GM19468 (cell line): ENCODE data around the gene RSPH6A.
"Not testable (repeated sequence)": the region's sequence is repeated elsewhere in the genome, so short reads cannot be mapped to it uniquely, and the experiment has no call there.

Source experiments
- ATAC-seq: cut with Tn5 transposase; IDR thresholded peaks from one replicate; pipeline ENCODE4 v1.9.1; 2021; ENCODE audit warnings: mild to moderate bottlenecking, moderate library complexity, moderate number of reproducible peaks; ENCODE audit not compliant: unreplicated experiment; ENCODE audit errors: extremely low read depth

RSPH6A gene

DNA sequence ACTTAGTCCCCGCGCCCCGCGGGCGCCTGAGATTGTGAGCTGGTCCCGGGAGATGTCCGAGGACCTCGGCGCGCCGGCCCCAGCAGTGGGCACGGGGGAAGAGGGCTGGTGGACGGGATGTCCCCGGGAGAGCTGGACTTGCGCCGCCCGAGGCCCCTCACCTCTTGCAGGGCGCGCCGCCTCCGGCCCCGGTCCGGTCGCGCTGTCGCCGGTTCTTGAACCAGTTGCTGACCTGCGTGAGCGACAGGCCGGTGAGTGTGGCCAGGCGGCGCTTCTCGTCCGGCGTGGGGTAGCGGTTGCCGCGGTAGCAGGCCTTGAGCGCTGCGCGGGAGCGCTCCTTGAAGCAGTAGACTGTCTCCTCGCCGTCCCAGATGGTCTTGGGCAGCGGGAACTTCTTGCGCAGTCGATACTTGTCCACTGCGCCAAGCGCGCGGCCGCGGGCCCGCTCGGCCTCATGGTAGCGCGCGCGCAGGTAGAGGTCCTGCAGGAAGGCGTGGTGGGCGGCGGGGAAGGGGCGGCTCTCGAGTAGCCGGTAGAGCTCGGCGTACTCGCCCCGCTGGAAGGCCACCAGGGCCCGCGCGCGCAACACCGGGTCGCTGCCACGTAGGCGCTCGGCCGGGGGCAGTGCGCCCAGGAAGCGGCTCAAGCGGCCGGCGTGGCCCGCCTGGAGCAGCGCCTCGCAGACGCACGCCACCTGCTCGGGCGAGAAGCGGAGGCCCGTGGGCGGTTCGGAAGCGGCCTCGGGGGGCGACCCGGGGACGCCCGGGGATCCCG is 47.0 kb downstream of the RSPH6A start:
- no peak for ATAC-seq

DNA sequence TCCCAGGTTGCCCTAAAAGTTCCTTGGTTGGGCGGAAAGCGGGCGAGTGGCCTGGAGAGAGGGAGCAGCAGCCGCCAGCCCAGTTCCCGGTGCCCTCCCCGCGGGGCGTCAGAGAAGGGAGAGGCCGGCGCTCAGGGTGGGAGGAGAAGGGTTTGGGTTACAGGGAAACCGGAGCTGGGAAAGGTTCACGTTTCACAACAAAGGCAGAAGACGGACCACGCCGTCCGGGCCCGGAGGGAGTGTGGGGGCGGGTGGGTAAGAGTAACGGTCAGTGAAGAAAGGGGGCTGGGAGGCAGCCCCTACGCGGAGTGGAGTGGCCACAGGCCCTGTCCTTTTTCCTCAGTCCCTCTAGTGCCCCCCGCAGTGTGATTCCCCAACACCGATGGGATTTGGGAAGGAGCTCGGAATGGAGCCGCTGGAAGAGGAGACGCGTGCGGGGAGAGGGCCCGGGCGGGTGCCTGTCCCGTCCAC is 47.7 kb downstream of the RSPH6A start:
- ATAC-seq: no peak

DNA sequence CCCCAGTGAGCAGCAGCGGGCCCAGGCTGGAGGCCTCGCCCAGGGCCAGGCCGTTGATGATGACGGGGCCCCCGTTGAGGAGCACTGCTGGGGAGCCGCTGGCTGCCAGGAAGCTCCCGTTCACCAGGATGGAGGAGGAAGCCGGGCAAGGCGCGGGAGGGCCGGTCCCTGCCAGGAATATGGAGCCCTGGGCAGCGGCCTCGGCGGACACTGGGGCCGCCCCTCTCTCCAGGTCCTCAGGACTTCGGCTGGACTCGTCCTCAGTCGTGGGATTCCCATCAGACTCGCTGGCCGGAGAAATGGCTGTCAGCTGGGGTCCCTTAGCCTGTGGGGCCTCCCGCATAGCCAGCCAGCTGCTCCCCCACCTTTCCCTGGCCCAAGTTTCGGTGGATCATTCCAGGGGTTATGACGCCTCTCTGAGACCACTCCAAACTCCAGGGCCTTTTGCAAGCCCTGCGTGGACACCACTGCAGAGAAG is 48.2 kb downstream of the RSPH6A start:
- ATAC-seq: no peak

GRCh38 chr19:45766296-45766868 is 48.7 kb downstream of the RSPH6A start:
- ATAC-seq: no peak

DNA sequence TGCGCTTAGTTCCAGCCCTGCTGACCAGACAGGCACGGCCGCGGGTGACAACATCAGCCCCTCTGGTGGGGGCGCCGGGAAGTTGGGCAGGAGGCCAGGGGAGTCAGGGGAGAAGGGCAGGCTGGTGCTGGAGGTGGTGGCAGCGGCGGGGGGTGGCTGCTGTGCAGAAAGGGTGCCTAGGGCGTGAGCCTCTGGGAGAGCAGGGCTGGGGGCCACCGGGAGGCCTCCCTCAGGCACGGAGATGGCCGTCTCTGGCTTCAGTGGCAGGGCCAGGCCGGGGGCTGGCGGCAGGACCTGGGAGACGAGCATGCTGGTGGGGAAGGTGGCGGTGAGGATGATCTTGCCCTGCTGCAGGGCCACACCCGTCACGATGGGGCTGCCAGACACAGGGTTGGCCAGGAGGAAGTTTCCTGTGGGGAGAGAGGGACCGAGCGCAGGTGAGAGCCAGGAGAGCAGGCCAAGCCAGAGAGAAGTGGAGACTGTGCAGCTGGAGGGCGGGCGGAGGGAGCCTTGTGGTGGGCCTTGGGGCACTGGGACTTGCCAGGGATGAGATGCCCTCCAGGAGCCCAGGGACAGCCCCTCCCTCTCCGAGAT is 49.3 kb downstream of the RSPH6A start:
- no peak for ATAC-seq

GRCh38 chr19:45764945-45765701 is 50.0 kb downstream of the RSPH6A start:
- no peak for ATAC-seq

- ATAC-seq: no peak
Observed at GRCh38 chr19:45764475-45764874, 50.6 kb downstream of the RSPH6A start.

DNA sequence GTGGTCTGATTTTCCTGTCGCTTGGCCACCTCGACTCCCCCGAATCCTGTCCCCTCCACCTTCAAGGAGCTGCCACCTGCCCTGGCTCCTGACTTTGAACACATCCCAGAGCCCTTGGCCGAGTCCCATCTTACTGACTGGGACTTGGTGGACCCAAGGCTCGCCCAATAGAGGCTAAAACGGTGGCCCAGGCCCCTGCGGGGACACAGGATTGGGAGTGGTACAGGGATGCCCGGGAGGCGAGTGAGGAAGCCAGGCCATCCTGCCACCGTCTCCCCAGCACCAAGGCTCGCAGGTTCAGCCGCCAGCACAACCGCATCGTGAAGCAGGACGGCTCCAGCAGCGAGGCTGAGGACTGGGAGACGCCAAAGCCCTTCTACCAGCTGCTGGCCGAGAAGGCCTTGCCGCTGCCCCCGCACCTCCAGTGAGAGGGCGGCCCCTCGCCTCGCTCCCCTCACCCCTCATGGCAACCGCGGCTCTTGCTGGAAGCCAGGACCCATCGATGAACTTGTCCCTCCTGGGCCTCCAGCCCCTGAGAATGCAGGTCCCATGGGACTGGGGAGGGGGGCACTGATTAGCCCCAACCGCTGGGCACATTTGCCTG is 51.3 kb downstream of the RSPH6A start:
- ATAC-seq: no peak

DNA sequence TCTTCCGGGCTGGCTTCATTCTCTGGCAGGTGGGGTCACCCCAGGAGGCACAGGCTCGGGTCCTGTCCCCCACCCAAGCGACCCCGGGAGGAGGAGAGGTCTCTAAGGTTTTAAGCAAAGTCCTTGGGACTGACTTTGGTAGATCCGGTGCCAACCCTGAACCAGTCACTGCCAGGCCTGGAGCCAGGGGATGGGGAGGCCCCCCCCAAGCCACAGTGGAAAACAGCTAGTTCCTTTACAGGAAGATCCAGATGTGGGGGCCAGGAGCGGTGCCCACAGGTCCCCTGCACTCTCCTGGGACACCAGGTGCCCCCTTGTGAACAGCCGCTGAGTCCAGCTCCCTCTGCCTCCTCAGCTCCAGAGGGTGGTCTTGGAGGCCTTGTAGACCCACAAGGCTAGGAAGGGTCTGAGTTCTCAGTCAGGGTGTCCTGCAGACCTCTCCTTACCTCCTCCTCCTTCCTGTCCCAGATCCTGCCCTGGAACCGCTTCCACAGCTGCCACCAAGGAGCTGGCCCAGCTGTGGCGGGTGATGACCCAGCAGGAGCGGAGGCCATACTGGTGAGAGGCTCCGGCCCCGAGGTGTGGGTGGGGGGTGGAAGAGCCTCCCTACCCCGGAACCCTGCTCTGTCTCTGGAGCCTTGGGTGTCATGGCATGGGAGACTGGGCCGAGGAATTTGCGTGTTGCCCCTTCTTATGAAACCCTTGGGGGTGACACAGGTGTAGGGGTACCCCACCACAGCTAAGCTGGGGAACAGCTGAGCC is 52.1 kb downstream of the RSPH6A start:
- no peak for ATAC-seq

DNA sequence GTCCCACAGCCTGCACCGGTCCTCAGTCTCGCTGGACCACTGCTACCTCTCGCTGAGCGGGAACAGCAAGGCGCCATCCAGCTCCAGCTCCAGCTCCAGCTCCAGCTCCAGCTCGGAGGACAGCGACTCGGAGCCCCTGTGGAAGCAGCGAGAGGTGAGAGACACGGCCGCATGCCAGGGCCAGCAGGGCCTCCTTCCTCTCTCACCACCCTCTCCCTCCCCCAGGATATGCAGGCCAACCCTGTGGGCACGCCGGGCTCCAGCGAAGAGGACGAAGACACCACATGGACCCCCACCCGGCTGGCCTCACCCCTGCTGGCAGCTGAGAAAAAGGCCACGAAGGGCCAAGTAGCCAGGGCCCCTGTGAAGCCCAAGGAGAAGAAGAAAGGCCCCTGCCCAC is 53.4 kb downstream of the RSPH6A start:
- ATAC-seq: no peak

GRCh38 chr19:45758921-45759320 is 56.2 kb downstream of the RSPH6A start:
- no peak for ATAC-seq

DNA sequence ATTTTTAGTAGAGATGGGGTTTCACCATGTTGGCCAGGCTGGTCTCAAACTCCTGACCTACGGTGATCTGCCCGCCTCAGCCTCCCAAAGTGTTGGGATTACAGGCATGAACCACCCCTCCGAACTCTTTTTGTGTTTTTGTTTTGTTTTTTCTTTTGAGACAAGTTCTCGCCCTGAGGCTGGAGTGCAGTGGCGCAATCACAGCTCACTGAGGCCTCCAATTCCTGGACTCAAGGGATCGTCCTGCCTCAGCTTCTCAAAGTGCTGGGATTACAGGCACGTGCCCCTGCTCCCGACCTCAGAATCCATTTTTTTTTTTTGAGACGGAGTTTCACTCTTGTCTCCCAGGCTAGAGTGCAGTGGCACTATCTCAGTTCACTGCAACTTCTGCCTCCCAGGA is 57.4 kb downstream of the RSPH6A start:
- ATAC-seq: no peak

DNA sequence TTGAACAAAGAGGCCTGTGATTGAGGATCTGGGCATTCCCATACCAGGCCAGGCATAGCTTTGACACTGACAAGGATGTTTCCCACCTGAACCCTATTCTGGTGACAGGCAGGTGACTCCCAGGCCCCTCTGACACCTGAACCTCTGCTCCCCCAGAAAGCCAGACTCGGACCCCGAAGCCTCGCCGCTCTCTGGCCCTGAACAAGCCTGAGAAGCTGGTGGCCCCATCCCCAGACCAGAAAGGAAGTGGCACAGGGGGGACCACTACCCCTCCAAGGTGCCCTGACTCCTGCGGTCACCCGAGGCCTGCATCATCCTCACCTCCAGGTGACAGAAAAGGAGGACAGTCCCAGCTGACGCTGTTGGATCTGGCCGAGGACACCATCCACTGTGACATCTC is 60.8 kb downstream of the RSPH6A start:
- ATAC-seq: no peak

- no peak for ATAC-seq
Observed at GRCh38 chr19:45753548-45753947, 61.6 kb downstream of the RSPH6A start.

DNA sequence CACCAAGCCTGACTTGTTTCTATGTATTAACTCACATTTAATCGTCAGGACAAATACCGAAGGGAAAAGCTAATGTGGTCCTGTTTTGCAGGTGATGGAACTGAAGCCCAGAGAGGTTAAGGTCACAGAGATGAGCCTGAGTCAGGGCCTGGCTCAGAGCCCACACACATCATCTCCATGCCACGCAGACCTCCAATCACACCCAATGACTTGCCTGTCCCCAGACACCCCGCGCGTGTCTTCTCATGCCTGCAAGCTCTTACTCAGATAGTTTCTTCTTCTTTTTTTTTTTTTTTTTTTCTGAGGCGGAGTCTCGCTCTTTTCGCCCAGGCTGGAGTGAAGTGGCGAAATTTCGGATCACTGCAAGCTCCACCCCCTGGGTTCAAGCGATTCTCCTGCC is 62.5 kb downstream of the RSPH6A start:
- no peak for ATAC-seq

DNA sequence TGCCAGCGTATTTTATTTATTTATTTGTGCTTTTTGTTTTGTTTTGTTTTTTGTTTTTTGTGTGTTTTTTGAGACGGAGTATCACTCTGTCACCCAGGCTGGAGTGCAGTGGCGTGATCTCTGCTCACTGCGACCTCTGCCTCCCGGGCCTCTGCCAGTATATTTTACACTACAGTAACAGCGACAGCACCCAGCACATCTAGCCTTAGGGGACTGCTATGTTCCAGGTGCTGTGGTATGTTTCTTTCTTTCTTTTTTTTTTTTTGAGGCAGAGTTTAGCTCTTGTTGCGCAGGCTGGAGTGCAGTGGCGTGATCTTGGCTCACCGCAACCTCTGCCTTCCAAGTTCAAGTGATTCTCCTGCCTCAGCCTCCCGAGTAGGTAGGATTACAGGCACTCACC is 63.6 kb downstream of the RSPH6A start:
- not testable (repeated sequence) for ATAC-seq

GRCh38 chr19:45747513-45747912 is 67.6 kb downstream of the RSPH6A start:
- no peak for ATAC-seq

DNA sequence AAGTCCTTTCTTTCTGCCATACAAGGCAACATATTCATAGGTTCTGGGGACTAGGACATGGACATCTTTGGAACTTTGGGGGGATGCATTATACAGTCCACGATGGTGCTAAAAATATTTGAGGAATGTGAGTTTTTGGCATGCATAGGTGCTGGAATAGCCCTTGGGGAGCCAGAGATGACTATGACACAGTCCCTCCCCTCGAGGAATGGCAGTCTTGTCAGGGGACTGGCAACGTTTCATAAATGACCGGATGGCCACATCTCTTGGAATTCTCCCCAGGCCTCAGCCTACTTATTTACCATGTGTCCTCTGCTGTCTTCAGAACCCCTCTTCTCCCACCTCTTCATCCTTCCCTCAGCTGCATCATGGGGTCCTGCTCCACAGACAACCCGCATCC is 68.2 kb downstream of the RSPH6A start:
- ATAC-seq: no peak
